ENCODE data around the gene HNRNPM.
A peak's percentile ranks its signal among the peaks of the same experiment; 100 is the strongest.

Gene HNRNPM

DNA sequence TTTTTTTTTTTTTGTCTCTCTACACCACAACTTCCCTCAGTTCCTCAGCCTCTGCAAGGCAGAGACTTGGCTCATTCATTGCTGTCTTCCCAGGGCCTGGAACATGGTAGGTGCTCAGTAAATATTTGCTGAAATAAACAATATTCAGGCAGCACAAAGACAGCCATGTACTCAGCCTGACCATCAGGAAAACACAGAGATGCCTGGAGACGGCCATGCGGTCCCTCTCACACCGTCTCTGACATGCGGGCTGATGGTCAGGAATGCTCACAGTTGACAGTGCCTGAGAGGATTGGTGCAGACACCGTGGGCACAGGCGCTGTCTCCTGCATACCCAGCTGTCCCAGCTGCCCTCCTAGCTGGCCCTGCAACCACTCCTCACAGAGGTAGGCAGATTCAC is 56.7 kb downstream of the HNRNPM start:
- H3K4me3 ChIP-seq (ENCODE audit: low read depth, low read length), result no peak overlapping the region
- peak; percentile 22 to 70 for DNase-seq
- WGBS (ENCODE audit: extremely low coverage, insufficient coverage, insufficient read length), result no CpG with 5 or more reads among the region's 6 CpGs
- no peak overlapping the region for H2BK12ac ChIP-seq (ENCODE audit: low read length)
- peaks cover 2 to 3% of the 10 kb centered on the region in 2 experiments for H3K4me1 ChIP-seq (ENCODE audit: control insufficient read depth in 1 of 2, insufficient read depth in 2 of 2, low read length in 2 of 2)
- no peak overlapping the region for H3K4ac ChIP-seq (ENCODE audit: low read depth, low read length)
- peaks cover 3% of the 10 kb centered on the region for H3K79me2 ChIP-seq (ENCODE audit: control insufficient read depth, insufficient read depth, low read length, poor library complexity)
- no peaks in the 10 kb centered on the region for H3K36me3 ChIP-seq (ENCODE audit: control insufficient read depth in 1 of 2, insufficient read depth in 2 of 2, low read length in 2 of 2)
- no peak overlapping the region for H4K91ac ChIP-seq (ENCODE audit: low read depth, low read length)
- no peak overlapping the region for H3K27ac ChIP-seq (ENCODE audit: low read depth, low read length)
- H3K23ac ChIP-seq (ENCODE audit: low read length), result no peak overlapping the region
- no peak overlapping the region for H3K18ac ChIP-seq (ENCODE audit: low read length)
- no peak overlapping the region for H4K8ac ChIP-seq (ENCODE audit: low read depth, low read length)
- no peaks in the 10 kb centered on the region for H3K79me1 ChIP-seq (ENCODE audit: low read length)
- H2BK120ac ChIP-seq (ENCODE audit: insufficient read depth, low read length, poor library complexity), result no peak overlapping the region
- no peak overlapping the region for H2BK5ac ChIP-seq (ENCODE audit: low read depth, low read length, poor library complexity)
- H4K12ac ChIP-seq (ENCODE audit: low read depth, low read length), result no peak overlapping the region
- H3K9ac ChIP-seq (ENCODE audit: low read length), result no peak overlapping the region
- no peak overlapping the region for H2AFZ ChIP-seq (ENCODE audit: insufficient read depth, low read length, poor library complexity)
- H2AK5ac ChIP-seq (ENCODE audit: low read length), result no peak overlapping the region
- no peaks in the 10 kb centered on the region for H3K27me3 ChIP-seq (ENCODE audit: insufficient read depth, low read length)
- no peak overlapping the region for H3K4me2 ChIP-seq (ENCODE audit: low read length)
- no peaks in the 10 kb centered on the region for H3K9me3 ChIP-seq (ENCODE audit: insufficient read depth, low read depth, low read length)
- no peak overlapping the region for H3K14ac ChIP-seq (ENCODE audit: low read length)

GRCh38 chr19:8501981-8502380 is 57.2 kb downstream of the HNRNPM start:
- no peak for DNase-seq
- Histone ChIP-seq H3K4ac (ENCODE audit: low read depth, low read length) (no peak overlapping the region), H4K91ac (ENCODE audit: low read depth, low read length) (no peak overlapping the region), H3K23ac (ENCODE audit: low read length) (no peak overlapping the region), H4K8ac (ENCODE audit: low read depth, low read length) (no peak overlapping the region), H3K79me2 (ENCODE audit: control insufficient read depth, insufficient read depth, low read length, poor library complexity) (peaks cover 3% of the 10 kb centered on the region), H3K14ac (ENCODE audit: low read length) (no peak overlapping the region), H3K27ac (ENCODE audit: low read depth, low read length) (no peak overlapping the region), H3K4me1 (ENCODE audit: control insufficient read depth in 1 of 2, insufficient read depth in 2 of 2, low read length in 2 of 2) (peaks cover 2 to 3% of the 10 kb centered on the region in 2 experiments), H3K79me1 (ENCODE audit: low read length) (no peaks in the 10 kb centered on the region), H3K9me3 (ENCODE audit: insufficient read depth, low read depth, low read length) (no peaks in the 10 kb centered on the region), H3K4me3 (ENCODE audit: low read depth, low read length) (no peak overlapping the region), H2BK5ac (ENCODE audit: low read depth, low read length, poor library complexity) (no peak overlapping the region), H4K12ac (ENCODE audit: low read depth, low read length) (no peak overlapping the region), H3K4me2 (ENCODE audit: low read length) (no peak overlapping the region), H3K18ac (ENCODE audit: low read length) (no peak overlapping the region), H3K9ac (ENCODE audit: low read length) (no peak overlapping the region), H2AK5ac (ENCODE audit: low read length) (no peak overlapping the region), H2AFZ (ENCODE audit: insufficient read depth, low read length, poor library complexity) (no peak overlapping the region), H3K36me3 (ENCODE audit: control insufficient read depth in 1 of 2, insufficient read depth in 2 of 2, low read length in 2 of 2) (no peaks in the 10 kb centered on the region), H3K27me3 (ENCODE audit: insufficient read depth, low read length) (no peaks in the 10 kb centered on the region), H2BK120ac (ENCODE audit: insufficient read depth, low read length, poor library complexity) (no peak overlapping the region), H2BK12ac (ENCODE audit: low read length) (no peak overlapping the region)
- WGBS (ENCODE audit: extremely low coverage, insufficient coverage, insufficient read length), result no CpG with 5 or more reads among the region's 14 CpGs

DNA sequence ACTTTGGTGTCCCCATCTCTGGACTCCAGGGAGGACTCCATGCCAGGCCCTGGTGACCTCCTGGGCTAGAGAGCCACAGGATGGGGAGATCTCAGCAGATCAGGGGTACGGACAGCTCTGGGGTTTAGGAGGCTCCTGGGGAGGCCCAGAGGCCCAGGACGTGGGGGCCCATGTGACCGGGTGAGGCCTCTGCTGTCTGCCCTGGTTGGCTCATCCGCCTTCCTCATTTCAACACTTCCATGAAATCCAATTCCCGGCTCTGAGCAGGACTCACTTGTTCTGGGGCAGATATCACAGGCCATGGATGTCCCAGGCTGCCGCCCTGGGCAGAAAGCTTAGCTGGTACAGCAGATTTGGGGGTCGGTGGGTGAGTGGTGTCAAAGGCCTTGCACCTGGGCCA is 58.7 kb downstream of the HNRNPM start:
- Histone ChIP-seq H3K4ac (ENCODE audit: low read depth, low read length) (no peak overlapping the region), H2BK120ac (ENCODE audit: insufficient read depth, low read length, poor library complexity) (no peak overlapping the region), H3K27me3 (ENCODE audit: insufficient read depth, low read length) (no peaks in the 10 kb centered on the region), H3K79me2 (ENCODE audit: control insufficient read depth, insufficient read depth, low read length, poor library complexity) (peaks cover 3% of the 10 kb centered on the region), H3K14ac (ENCODE audit: low read length) (no peak overlapping the region), H3K18ac (ENCODE audit: low read length) (no peak overlapping the region), H2AK5ac (ENCODE audit: low read length) (no peak overlapping the region), H4K8ac (ENCODE audit: low read depth, low read length) (no peak overlapping the region), H3K79me1 (ENCODE audit: low read length) (no peaks in the 10 kb centered on the region), H3K4me2 (ENCODE audit: low read length) (no peak overlapping the region), H3K36me3 (ENCODE audit: control insufficient read depth in 1 of 2, insufficient read depth in 2 of 2, low read length in 2 of 2) (no peaks in the 10 kb centered on the region), H3K9me3 (ENCODE audit: insufficient read depth, low read depth, low read length) (no peaks in the 10 kb centered on the region), H3K4me1 (ENCODE audit: control insufficient read depth in 1 of 2, insufficient read depth in 2 of 2, low read length in 2 of 2) (peaks cover 2 to 3% of the 10 kb centered on the region in 2 experiments), H3K9ac (ENCODE audit: low read length) (no peak overlapping the region), H3K4me3 (ENCODE audit: low read depth, low read length) (no peak overlapping the region), H2BK5ac (ENCODE audit: low read depth, low read length, poor library complexity) (no peak overlapping the region), H2BK12ac (ENCODE audit: low read length) (no peak overlapping the region), H4K91ac (ENCODE audit: low read depth, low read length) (no peak overlapping the region), H4K12ac (ENCODE audit: low read depth, low read length) (no peak overlapping the region), H2AFZ (ENCODE audit: insufficient read depth, low read length, poor library complexity) (no peak overlapping the region), H3K27ac (ENCODE audit: low read depth, low read length) (no peak overlapping the region), H3K23ac (ENCODE audit: low read length) (no peak overlapping the region)
- no CpG with 5 or more reads among the region's 7 CpGs for WGBS (ENCODE audit: extremely low coverage, insufficient coverage, insufficient read length)
- DNase-seq, result no peak

DNA sequence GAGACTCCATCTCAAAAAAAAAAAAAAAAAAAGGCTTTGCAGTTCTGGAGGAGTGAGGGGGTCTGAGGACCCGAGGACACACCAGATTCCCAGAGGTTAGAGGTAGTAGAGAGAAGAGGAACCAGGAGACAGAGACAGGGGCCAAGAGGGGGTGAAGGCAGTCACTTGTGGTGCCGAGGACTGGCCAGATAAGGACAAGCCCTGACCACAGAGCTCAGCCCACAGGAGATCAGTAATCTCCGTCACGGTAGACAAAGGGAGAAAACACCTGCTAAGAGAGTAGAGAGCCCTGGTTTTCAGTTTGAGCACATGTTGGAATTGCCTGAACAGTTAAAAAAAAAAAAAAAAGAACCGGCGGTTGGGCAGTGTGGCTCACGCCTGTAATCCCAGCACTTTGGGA is 59.4 kb downstream of the HNRNPM start:
- Histone ChIP-seq H3K9ac (ENCODE audit: low read length) (no peak overlapping the region), H2BK120ac (ENCODE audit: insufficient read depth, low read length, poor library complexity) (no peak overlapping the region), H4K12ac (ENCODE audit: low read depth, low read length) (no peak overlapping the region), H2BK12ac (ENCODE audit: low read length) (no peak overlapping the region), H3K18ac (ENCODE audit: low read length) (no peak overlapping the region), H3K79me2 (ENCODE audit: control insufficient read depth, insufficient read depth, low read length, poor library complexity) (peaks cover 3% of the 10 kb centered on the region), H3K79me1 (ENCODE audit: low read length) (no peaks in the 10 kb centered on the region), H3K4me1 (ENCODE audit: control insufficient read depth in 1 of 2, insufficient read depth in 2 of 2, low read length in 2 of 2) (peaks cover 2 to 3% of the 10 kb centered on the region in 2 experiments), H3K9me3 (ENCODE audit: insufficient read depth, low read depth, low read length) (no peaks in the 10 kb centered on the region), H2AK5ac (ENCODE audit: low read length) (no peak overlapping the region), H4K91ac (ENCODE audit: low read depth, low read length) (no peak overlapping the region), H3K4me3 (ENCODE audit: low read depth, low read length) (no peak overlapping the region), H4K8ac (ENCODE audit: low read depth, low read length) (no peak overlapping the region), H2AFZ (ENCODE audit: insufficient read depth, low read length, poor library complexity) (no peak overlapping the region), H3K36me3 (ENCODE audit: control insufficient read depth in 1 of 2, insufficient read depth in 2 of 2, low read length in 2 of 2) (no peaks in the 10 kb centered on the region), H3K27me3 (ENCODE audit: insufficient read depth, low read length) (no peaks in the 10 kb centered on the region), H3K14ac (ENCODE audit: low read length) (no peak overlapping the region), H3K27ac (ENCODE audit: low read depth, low read length) (no peak overlapping the region), H2BK5ac (ENCODE audit: low read depth, low read length, poor library complexity) (no peak overlapping the region), H3K4ac (ENCODE audit: low read depth, low read length) (no peak overlapping the region), H3K23ac (ENCODE audit: low read length) (no peak overlapping the region), H3K4me2 (ENCODE audit: low read length) (no peak overlapping the region)
- no CpG with 5 or more reads among the region's 7 CpGs for WGBS (ENCODE audit: extremely low coverage, insufficient coverage, insufficient read length)
- no peak for DNase-seq
